GM13977 (cell line): ENCODE measurements around the gene KCNF1.

Experiments
- DNase-seq: peaks from one replicate; pipeline ENCODE4 v3.0.0; 2012; ENCODE audit warnings: low spot score
- in situ Hi-C: fragments of 300-500 bp; cut with MboI; formaldehyde crosslinking; loops from one replicate; pipeline ENCODE4 v1.12.0; 2022; ENCODE audit warnings: low sequenced_read_pairs, low pct_unique_long_range_greater_than_20kb, mixed read lengths, inconsistent platforms; ENCODE audit not compliant: unreplicated experiment
- TF ChIP-seq, protein P1 (sequence below): IDR thresholded peaks from 2 replicates; pipeline ENCODE4 v1.5.1; 2012; ENCODE audit warnings: mild to moderate bottlenecking, control low read depth; ENCODE audit not compliant: insufficient read depth; ENCODE audit errors: extremely low read depth, missing control alignments

Gene KCNF1

DNA sequence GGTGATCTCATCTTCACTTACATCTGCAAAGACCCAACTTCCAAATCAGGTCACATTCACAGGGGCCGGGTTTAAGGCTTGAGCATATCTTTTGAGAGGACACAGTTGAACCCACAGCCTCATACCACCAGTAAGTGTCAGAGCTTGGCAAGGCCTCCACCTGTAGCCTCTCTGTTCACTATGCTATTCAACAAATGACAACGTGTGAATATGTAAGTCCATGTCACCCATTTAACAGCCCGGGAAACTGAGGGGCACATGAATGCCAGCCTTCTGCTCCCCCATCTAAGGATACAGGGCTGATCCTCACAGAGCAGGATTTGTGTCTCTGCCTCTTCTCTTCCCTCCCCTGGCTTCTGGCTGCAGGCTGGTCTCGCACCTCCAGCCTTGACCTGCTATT is 3.5 kb upstream of the KCNF1 start:
- in situ Hi-C loops, result no loop called here
- DNase-seq, result no peak
- TF ChIP-seq, protein P1, sequence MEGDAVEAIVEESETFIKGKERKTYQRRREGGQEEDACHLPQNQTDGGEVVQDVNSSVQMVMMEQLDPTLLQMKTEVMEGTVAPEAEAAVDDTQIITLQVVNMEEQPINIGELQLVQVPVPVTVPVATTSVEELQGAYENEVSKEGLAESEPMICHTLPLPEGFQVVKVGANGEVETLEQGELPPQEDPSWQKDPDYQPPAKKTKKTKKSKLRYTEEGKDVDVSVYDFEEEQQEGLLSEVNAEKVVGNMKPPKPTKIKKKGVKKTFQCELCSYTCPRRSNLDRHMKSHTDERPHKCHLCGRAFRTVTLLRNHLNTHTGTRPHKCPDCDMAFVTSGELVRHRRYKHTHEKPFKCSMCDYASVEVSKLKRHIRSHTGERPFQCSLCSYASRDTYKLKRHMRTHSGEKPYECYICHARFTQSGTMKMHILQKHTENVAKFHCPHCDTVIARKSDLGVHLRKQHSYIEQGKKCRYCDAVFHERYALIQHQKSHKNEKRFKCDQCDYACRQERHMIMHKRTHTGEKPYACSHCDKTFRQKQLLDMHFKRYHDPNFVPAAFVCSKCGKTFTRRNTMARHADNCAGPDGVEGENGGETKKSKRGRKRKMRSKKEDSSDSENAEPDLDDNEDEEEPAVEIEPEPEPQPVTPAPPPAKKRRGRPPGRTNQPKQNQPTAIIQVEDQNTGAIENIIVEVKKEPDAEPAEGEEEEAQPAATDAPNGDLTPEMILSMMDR, result no peak

DNA sequence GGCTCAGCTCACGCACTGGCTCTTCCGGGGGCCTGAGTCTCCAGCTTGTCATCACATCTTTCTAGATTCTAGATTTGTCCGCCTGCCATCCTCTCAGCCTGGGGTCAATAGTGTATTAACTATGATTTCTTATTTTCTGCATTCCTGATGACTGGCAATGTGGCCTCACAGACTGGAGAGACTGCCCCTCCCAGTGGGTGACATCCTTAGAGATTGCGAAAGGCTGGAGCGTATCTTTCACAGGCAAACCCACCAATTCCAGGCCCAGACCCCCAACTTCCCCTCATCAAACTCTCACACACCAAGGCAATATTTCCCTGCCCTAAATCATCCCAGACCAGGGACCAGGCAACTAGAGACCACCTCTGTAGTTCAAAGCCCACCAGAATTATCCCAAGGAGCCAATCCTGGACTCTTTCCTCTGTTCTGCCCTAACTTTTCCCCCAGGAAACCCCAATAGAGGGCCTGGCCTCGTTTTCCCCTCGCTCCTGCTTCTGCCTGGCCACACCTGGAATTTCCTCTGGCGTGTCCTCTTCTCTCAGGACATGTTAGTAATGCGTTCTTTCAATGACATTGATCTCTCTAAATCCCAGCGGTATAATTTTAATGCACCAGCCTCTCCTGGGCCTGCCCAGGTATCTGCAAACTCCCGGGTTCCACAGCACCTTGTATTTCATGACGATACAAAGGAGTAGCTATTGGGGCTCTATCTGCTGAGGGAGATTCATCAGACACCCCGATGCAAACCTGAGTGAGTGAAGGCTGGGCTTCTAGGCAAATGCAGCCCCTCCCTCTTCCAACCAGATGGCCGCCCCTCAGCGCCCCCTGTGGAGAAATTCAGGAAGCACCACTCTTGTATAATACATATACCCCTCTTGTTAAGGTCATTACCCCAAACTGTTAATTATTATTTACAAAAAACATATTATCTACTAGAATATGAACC is 2.4 kb upstream of the KCNF1 start:
- TF ChIP-seq, protein P1, result peak; percentile 30
- in situ Hi-C loops, result no loop called here
- no peak for DNase-seq

DNA sequence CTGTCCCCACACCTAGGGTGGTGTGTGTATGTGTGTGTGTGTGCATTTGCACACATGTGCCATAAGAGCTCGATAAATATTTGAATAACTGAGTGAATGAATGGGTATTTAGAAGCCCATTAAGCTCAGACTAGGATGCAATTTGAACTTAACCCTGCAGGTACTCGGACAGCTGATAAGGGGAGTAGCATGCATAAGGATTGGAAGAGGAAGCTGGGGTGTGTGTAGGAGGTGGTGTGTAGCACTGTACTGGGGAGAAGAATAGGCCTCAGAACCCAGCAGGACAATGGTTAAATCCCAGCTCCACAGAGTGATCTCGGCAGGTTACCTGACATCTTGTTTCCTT is 1.8 kb upstream of the KCNF1 start:
- TF ChIP-seq, protein P1, result no peak
- in situ Hi-C loops, result no loop called here

DNA sequence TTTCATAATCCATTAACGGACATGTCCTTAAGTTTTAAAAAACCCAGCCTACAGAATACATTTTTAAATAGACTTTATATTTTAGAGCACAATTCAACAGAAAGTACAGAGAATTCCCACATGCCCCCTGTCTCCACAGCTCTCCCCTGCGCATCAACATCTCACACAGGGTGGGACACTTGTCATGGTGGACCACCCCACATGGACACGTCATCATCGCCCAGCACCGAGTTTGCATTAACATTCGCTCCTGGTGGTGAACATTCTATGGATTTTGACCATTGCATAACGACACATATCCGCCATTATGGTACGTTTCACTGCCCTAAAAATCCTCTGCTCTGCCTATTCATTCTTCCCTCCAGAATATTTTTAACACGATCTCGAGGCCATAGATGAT is 1.1 kb upstream of the KCNF1 start:
- in situ Hi-C loops, result no loop called here
- TF ChIP-seq, protein P1, result no peak
- DNase-seq, result no peak

More for the DNA sequence above, 1.8 kb upstream of the KCNF1 start:
- DNase-seq, result no peak

GRCh38 chr2:10912076-10912731 is 470 bp downstream of the KCNF1 start:
- TF ChIP-seq, protein P1, result no peak
- in situ Hi-C loops, result no loop called here
- DNase-seq, result no peak

DNA sequence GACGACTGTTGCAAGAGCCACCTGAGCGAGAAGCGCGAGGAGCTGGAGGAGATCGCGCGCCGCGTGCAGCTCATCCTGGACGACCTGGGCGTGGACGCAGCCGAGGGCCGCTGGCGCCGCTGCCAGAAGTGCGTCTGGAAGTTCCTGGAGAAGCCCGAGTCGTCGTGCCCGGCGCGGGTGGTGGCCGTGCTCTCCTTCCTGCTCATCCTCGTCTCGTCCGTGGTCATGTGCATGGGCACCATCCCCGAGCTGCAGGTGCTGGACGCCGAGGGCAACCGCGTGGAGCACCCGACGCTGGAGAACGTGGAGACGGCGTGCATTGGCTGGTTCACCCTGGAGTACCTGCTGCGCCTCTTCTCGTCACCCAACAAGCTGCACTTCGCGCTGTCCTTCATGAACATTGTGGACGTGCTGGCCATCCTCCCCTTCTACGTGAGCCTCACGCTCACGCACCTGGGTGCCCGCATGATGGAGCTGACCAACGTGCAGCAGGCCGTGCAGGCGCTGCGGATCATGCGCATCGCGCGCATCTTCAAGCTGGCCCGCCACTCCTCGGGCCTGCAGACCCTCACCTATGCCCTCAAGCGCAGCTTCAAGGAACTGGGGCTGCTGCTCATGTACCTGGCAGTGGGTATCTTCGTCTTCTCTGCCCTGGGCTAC is 1.2 kb downstream of the KCNF1 start:
- TF ChIP-seq, protein P1, result no peak
- in situ Hi-C loops, result no loop called here
- no peak for DNase-seq
